IMR-90 (cell line): Measurements from ENCODE around the gene VPS8. TPM values are rescaled to one million over a fixed set of nuclear protein-coding genes. Genes with fewer than 3 reads are reported as not detected.

Experiments
- ATAC-seq: fragments of 200-7000 bp; cut with Tn5 transposase; 2 replicates; pipeline ENCODE4 v1.9.1; 2020; ENCODE audit warnings: low read depth, mild to moderate bottlenecking, moderate library complexity
- BruUV-seq: library from RNA; stranded (reverse); fragments of 400-500 nt; replicated peaks from 2 replicates; lab custom pipeline; 2021; lab: Mats Ljungman, UMichigan
- CTCF ChIA-PET: fragments of 300-600 bp; formaldehyde crosslinking; extraction: SDS; loops from one replicate; lab custom pipeline; 2021; ENCODE audit warnings: antibody characterized with exemption; lab: Yijun Ruan, JAX
- POLR2A ChIA-PET: fragments of 300-600 bp; sonication (Branson Sonifier 250); formaldehyde crosslinking; loops from one replicate; lab custom pipeline; 2022; ENCODE audit warnings: antibody characterized with exemption; ENCODE audit not compliant: unreplicated experiment; lab: Charles Lee
- DNase-seq: peaks from one replicate; pipeline ENCODE4 v3.0.0; 2013
- H2AFZ ChIP-seq: replicated peaks from 2 replicates; pipeline ENCODE3; 2013; ENCODE audit warnings: low read length, mild to moderate bottlenecking; ENCODE audit not compliant: poor library complexity
- H2AK5ac ChIP-seq: 2 replicates; pipeline ENCODE4 v1.6.1; 2013; ENCODE audit warnings: low read depth, low read length, inconsistent platforms
- H2AK9ac ChIP-seq: replicated peaks from 2 replicates; pipeline ENCODE3; 2013; ENCODE audit warnings: mild to moderate bottlenecking, low read depth, low read length, moderate library complexity; ENCODE audit not compliant: poor library complexity
- H2BK120ac ChIP-seq: 2 replicates; pipeline ENCODE4 v1.6.1; 2013; ENCODE audit warnings: low read depth, low read length, inconsistent platforms
- H2BK15ac ChIP-seq: 3 replicates; pipeline ENCODE4 v1.6.1; 2013; ENCODE audit warnings: low read depth, low read length, inconsistent platforms
- H2BK20ac ChIP-seq: 2 replicates; pipeline ENCODE4 v1.6.1; 2013; ENCODE audit warnings: low read depth, mild to moderate bottlenecking, inconsistent platforms, low read length, moderate library complexity
- H2BK5ac ChIP-seq: 2 replicates; pipeline ENCODE4 v1.6.1; 2013; ENCODE audit warnings: mild to moderate bottlenecking, low read depth, low read length, inconsistent platforms; ENCODE audit not compliant: poor library complexity, severe bottlenecking
- H3K14ac ChIP-seq: replicated peaks from 2 replicates; pipeline ENCODE4 v1.6.1; 2013; ENCODE audit warnings: low read depth, low read length, inconsistent platforms
- H3K18ac ChIP-seq: 2 replicates; pipeline ENCODE4 v1.6.1; 2013; ENCODE audit warnings: low read depth, low read length, control low read depth
- H3K23ac ChIP-seq: 2 replicates; pipeline ENCODE4 v1.6.1; 2013; ENCODE audit warnings: low read depth, low read length, inconsistent platforms
- H3K27ac ChIP-seq: 2 replicates; pipeline ENCODE4 v1.5.1; 2013; ENCODE audit warnings: mild to moderate bottlenecking, control low read depth, low read length; ENCODE audit not compliant: insufficient read depth
- H3K27me3 ChIP-seq: 2 replicates; pipeline ENCODE4 v1.6.1; 2013; ENCODE audit warnings: low read length; ENCODE audit not compliant: control insufficient read depth, insufficient read depth
- H3K36me3 ChIP-seq: 2 replicates; pipeline ENCODE4 v1.6.1; 2013; ENCODE audit warnings: low read length, mixed read lengths; ENCODE audit not compliant: control insufficient read depth, insufficient read depth
- H3K4ac ChIP-seq: 2 replicates; pipeline ENCODE4 v1.6.1; 2013; ENCODE audit warnings: low read depth, low read length, inconsistent platforms
- H3K4me1 ChIP-seq: 2 replicates; pipeline ENCODE4 v1.6.1; 2013; ENCODE audit warnings: low read length, mixed read lengths; ENCODE audit not compliant: control insufficient read depth, insufficient read depth
- H3K4me2 ChIP-seq: 2 replicates; pipeline ENCODE4 v1.6.1; 2013; ENCODE audit warnings: low read depth, mild to moderate bottlenecking, control low read depth, low read length, moderate library complexity
- H3K4me3 ChIP-seq: 2 replicates; pipeline ENCODE4 v1.5.1; 2013; ENCODE audit warnings: low read depth, mild to moderate bottlenecking, control low read depth, low read length, moderate library complexity; ENCODE audit not compliant: insufficient read depth
- H3K56ac ChIP-seq: 2 replicates; pipeline ENCODE4 v1.6.1; 2013; ENCODE audit warnings: low read length, inconsistent platforms; ENCODE audit not compliant: insufficient read depth; ENCODE audit errors: extremely low read depth
- H3K79me1 ChIP-seq, 2 experiments: 2 replicates each; pipeline ENCODE4 v1.6.1; 2013; ENCODE audit warnings: low read length in 2 of 2, inconsistent platforms in 1 of 2, low read depth in 1 of 2
- H3K9ac ChIP-seq: 2 replicates; pipeline ENCODE4 v1.6.1; 2013; ENCODE audit warnings: low read depth, low read length, control low read depth
- H3K9me1 ChIP-seq: 2 replicates; pipeline ENCODE4 v1.6.1; 2013; ENCODE audit warnings: low read length, inconsistent platforms; ENCODE audit not compliant: insufficient read depth
- H3K9me3 ChIP-seq: 2 replicates; pipeline ENCODE4 v1.6.1; 2013; ENCODE audit warnings: low read length; ENCODE audit not compliant: control insufficient read depth, insufficient read depth
- H4K20me1 ChIP-seq: 2 replicates; pipeline ENCODE4 v1.6.1; 2013; ENCODE audit warnings: low read length, inconsistent platforms; ENCODE audit not compliant: insufficient read depth
- H4K5ac ChIP-seq: 2 replicates; pipeline ENCODE4 v1.6.1; 2013; ENCODE audit warnings: mild to moderate bottlenecking, low read depth, low read length, control low read depth
- H4K8ac ChIP-seq, 2 experiments: 2 replicates each; pipeline ENCODE4 v1.6.1; 2013; ENCODE audit warnings: low read depth in 2 of 2, low read length in 2 of 2, control low read depth in 1 of 2, inconsistent platforms in 1 of 2
- H4K91ac ChIP-seq: 2 replicates; pipeline ENCODE4 v1.6.1; 2013; ENCODE audit warnings: low read depth, low read length, inconsistent platforms; ENCODE audit not compliant: insufficient read depth
- CEBPB ChIP-seq: IDR thresholded peaks from 2 replicates; pipeline ENCODE4 v1.6.1; 2012; ENCODE audit warnings: low read depth, low read length, improper control_type of control experiment
- CTCF ChIP-seq: conservative IDR thresholded peaks from 2 replicates; pipeline ENCODE4 v1.5.1; 2012; ENCODE audit warnings: mild to moderate bottlenecking, low read depth, low read length, improper control_type of control experiment
- FOS ChIP-seq: fragments of 150-350 bp; IDR thresholded peaks from 2 replicates; pipeline ENCODE4 v1.6.1; 2016; ENCODE audit warnings: low read depth, low read length
- MAFK ChIP-seq: IDR thresholded peaks from 2 replicates; pipeline ENCODE4 v1.6.1; 2012; ENCODE audit warnings: low read depth, low read length, improper control_type of control experiment
- MAZ ChIP-seq: IDR thresholded peaks from 2 replicates; pipeline ENCODE4 v1.6.1; 2012; ENCODE audit warnings: low read depth, mild to moderate bottlenecking, low read length, improper control_type of control experiment, moderate library complexity, borderline replicate concordance
- POLR2A ChIP-seq: IDR thresholded peaks from 2 replicates; pipeline ENCODE4 v1.6.1; 2012; ENCODE audit warnings: mild to moderate bottlenecking, low read depth, low read length
- RAD21 ChIP-seq: IDR thresholded peaks from 2 replicates; pipeline ENCODE4 v1.6.1; 2012; ENCODE audit warnings: low read length, improper control_type of control experiment
- RCOR1 ChIP-seq: IDR thresholded peaks from 2 replicates; pipeline ENCODE4 v1.6.1; 2012; ENCODE audit warnings: mild to moderate bottlenecking, low read length, improper control_type of control experiment; ENCODE audit not compliant: insufficient replicate concordance
- RFX5 ChIP-seq: IDR thresholded peaks from 2 replicates; pipeline ENCODE4 v1.8.0; 2012; ENCODE audit warnings: low read depth, mild to moderate bottlenecking, low read length, moderate library complexity
- WGBS, 2 experiments: methylation state at CpG; one replicate each; pipeline versions ENCODE4 v1.1.5 to v1.1.7; 2013; ENCODE audit warnings: missing lambda C conversion rate in 2 of 2; ENCODE audit not compliant: insufficient read length in 1 of 2; ENCODE audit errors: extremely low coverage in 2 of 2; 5-methylcytosine and 5-hydroxymethylcytosine counted together
- dilution Hi-C: fragments of 300-500 bp; cut with HindIII; formaldehyde crosslinking; loops from one replicate; pipeline ENCODE4 v1.14.3; 2018; ENCODE audit warnings: low sequenced_read_pairs; ENCODE audit not compliant: unreplicated experiment
- in situ Hi-C: fragments of 300-500 bp; cut with MboI; formaldehyde crosslinking; loops from 3 replicates; pipeline ENCODE4 v1.14.3; 2019; ENCODE audit warnings: low sequenced_read_pairs, inconsistent platforms, mixed read lengths
- intact Hi-C: fragments of 100-400 bp; cut with micrococcal nuclease; formaldehyde crosslinking; loops from 2 replicates; pipeline ENCODE4 v1.10.0; 2022
- polyA plus RNA-seq, 3 experiments: library from polyadenylated mRNA; depleted of rRNA; stranded (reverse); fragments of >200 nt; gene quantifications; 2 replicates each; pipeline ENCODE4 v1.2.3, GENCODE V29; 2012; ENCODE audit warnings: low replicate concordance in 1 of 3
- total RNA-seq: library from RNA; depleted of rRNA; stranded (reverse); fragments of >200 nt; gene quantifications from 2 replicates; pipeline ENCODE4 v1.2.3, GENCODE V29; 2012
- TF ChIP-seq, protein P1 (sequence below): fragments of 150-350 bp; IDR thresholded peaks from 2 replicates; pipeline ENCODE4 v1.6.1; 2017; ENCODE audit warnings: mild to moderate bottlenecking, antibody characterized with exemption, low read length, low read depth

Gene VPS8
- total and polyA plus RNA-seq, 2 of the 4 experiments (the other 2 are of a cell fraction), result 14.0 to 56.1 TPM

GRCh38 chr3:185046164-185046515 is 234.2 kb downstream of the VPS8 start:
- Histone ChIP-seq H3K9ac (no peak overlapping the region), H2AK9ac (no peak overlapping the region), H2BK120ac (no peak overlapping the region), H2AFZ (no peak overlapping the region), H3K27ac (no peak overlapping the region), H2BK5ac (no peak overlapping the region), H3K36me3 (peaks cover 16% of the 10 kb centered on the region), H3K23ac (no peak overlapping the region), H4K8ac (no peak overlapping the region), H3K56ac (no peak overlapping the region), H3K27me3 (no peaks in the 10 kb centered on the region), H3K4me1 (no peaks in the 10 kb centered on the region), H3K9me3 (no peaks in the 10 kb centered on the region), H3K14ac (no peak overlapping the region), H3K79me1 (no peaks in the 10 kb centered on the region), H2BK15ac (no peak overlapping the region), H3K9me1 (no peaks in the 10 kb centered on the region), H3K4ac (no peak overlapping the region), H4K20me1 (no peaks in the 10 kb centered on the region), H4K5ac (no peak overlapping the region), H3K18ac (no peak overlapping the region), H2AK5ac (no peak overlapping the region), H4K91ac (no peak overlapping the region), H3K4me3 (no peak overlapping the region), H3K4me2 (no peak overlapping the region), H2BK20ac (no peak overlapping the region)
- ATAC-seq (no peak), DNase-seq (no peak)
- intact Hi-C loops (no loop called here), in situ Hi-C loops (no loop called here), dilution Hi-C loops (no loop called here)
- TF ChIP-seq RAD21, result no peak
- TF ChIP-seq POLR2A, result no peak
- TF ChIP-seq CTCF, result no peak
- TF ChIP-seq CEBPB, result no peak
- no peak for TF ChIP-seq RFX5
- TF ChIP-seq FOS, result no peak
- TF ChIP-seq RCOR1, result no peak
- TF ChIP-seq, protein P1, sequence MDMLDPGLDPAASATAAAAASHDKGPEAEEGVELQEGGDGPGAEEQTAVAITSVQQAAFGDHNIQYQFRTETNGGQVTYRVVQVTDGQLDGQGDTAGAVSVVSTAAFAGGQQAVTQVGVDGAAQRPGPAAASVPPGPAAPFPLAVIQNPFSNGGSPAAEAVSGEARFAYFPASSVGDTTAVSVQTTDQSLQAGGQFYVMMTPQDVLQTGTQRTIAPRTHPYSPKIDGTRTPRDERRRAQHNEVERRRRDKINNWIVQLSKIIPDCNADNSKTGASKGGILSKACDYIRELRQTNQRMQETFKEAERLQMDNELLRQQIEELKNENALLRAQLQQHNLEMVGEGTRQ, result no peak
- no peak for TF ChIP-seq MAZ
- no peak for TF ChIP-seq MAFK
- POLR2A ChIA-PET, result no interaction called here
- CTCF ChIA-PET, result no interaction called here
- whole genome bisulfite sequencing, 2 experiments, result 100% methylated on average over 1 of the region's 1 CpG; no CpG with 5 or more reads in 1 of the 2 experiments
- no TSS peak for BruUV-seq
